RWPE1 (cell line): ENCODE results near the gene DMRTA1.

Experiments used
- CTCF ChIA-PET: fragments of 350-600 bp; sonication (Branson Sonifier 250); formaldehyde crosslinking; extraction: SDS; loops from one replicate; lab custom pipeline; 2021; lab: Yijun Ruan, JAX
- POLR2A ChIA-PET: fragments of 400-600 bp; formaldehyde crosslinking; extraction: SDS; loops from one replicate; lab custom pipeline; 2020; ENCODE audit warnings: antibody characterized with exemption; ENCODE audit not compliant: low non-redundant PET; lab: Yijun Ruan, JAX
- DNase-seq: peaks from one replicate; pipeline ENCODE4 v3.0.0; 2012; ENCODE audit warnings: low spot score
- H3K27ac ChIP-seq: fragments of 450-650 bp; 2 replicates; pipeline ENCODE4 v1.5.1; 2017
- TF ChIP-seq, protein P1 (sequence below): fragments of 450-650 bp; conservative IDR thresholded peaks from 2 replicates; pipeline ENCODE4 v1.5.1; 2017; ENCODE audit warnings: low read depth, mild to moderate bottlenecking

Gene DMRTA1, protein sequence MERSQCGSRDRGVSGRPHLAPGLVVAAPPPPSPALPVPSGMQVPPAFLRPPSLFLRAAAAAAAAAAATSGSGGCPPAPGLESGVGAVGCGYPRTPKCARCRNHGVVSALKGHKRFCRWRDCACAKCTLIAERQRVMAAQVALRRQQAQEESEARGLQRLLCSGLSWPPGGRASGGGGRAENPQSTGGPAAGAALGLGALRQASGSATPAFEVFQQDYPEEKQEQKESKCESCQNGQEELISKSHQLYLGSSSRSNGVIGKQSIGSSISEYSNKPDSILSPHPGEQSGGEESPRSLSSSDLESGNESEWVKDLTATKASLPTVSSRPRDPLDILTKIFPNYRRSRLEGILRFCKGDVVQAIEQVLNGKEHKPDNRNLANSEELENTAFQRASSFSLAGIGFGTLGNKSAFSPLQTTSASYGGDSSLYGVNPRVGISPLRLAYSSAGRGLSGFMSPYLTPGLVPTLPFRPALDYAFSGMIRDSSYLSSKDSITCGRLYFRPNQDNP

DNA sequence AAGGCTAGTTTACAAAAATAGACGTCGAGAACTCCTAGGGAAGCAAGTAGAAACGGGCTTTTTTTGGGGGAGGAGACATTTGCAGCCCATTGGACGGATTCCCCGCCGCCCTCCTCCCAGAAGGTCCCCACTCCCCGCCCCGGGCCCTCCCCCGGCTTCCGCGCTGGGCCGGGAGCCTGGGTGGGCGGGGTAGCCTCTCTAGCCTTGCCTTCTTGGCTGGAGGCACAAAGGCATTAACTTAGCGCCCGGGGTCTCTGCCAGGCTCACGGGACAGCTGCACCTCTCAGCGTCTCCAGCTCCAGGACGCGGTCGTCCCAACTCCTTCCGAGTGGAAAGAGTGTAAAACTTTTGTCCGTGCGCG, at the start of gene DMRTA1:
TSS of gene DMRTA1 (plus strand) at position 236 of the 361 bp plus-strand sequence. CDS start 242 bp downstream, outside the sequence.
- peak; percentile 93 for DNase-seq
- TF ChIP-seq, protein P1, sequence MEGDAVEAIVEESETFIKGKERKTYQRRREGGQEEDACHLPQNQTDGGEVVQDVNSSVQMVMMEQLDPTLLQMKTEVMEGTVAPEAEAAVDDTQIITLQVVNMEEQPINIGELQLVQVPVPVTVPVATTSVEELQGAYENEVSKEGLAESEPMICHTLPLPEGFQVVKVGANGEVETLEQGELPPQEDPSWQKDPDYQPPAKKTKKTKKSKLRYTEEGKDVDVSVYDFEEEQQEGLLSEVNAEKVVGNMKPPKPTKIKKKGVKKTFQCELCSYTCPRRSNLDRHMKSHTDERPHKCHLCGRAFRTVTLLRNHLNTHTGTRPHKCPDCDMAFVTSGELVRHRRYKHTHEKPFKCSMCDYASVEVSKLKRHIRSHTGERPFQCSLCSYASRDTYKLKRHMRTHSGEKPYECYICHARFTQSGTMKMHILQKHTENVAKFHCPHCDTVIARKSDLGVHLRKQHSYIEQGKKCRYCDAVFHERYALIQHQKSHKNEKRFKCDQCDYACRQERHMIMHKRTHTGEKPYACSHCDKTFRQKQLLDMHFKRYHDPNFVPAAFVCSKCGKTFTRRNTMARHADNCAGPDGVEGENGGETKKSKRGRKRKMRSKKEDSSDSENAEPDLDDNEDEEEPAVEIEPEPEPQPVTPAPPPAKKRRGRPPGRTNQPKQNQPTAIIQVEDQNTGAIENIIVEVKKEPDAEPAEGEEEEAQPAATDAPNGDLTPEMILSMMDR = no peak
- POLR2A ChIA-PET = no interaction called here
- CTCF ChIA-PET = interaction anchor here (0.6 kb wide), 1 partner anchor 252 kb away, joined by 3 read pairs; no protein-coding TSS in a partner anchor
- H3K27ac ChIP-seq = peak within 1 kb of the TSS; percentile 76

DNA sequence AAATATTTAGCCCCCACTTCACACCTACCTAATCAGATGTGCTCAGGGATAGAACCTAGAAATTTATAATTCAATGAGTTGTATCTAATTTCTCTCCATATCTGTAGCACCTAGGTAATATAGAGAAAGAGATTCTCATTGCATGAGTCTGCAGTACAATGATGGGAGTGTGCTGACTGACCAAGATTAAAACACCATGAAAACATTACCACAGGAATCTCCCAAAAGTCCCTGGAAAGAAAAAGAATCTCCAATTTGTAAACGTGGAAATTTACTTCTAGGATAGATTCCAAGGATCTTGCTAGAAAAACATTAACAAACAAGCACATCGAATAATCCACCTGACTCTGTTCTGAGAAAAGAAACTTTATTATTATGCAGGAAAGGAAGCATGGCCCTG, 45.0 kb upstream of the DMRTA1 start:
- ChIA-PET CTCF (no interaction called here), POLR2A (no interaction called here)
- H3K27ac ChIP-seq = no peak overlapping the region
- DNase-seq = no peak
- TF ChIP-seq, protein P1 = no peak

DNA sequence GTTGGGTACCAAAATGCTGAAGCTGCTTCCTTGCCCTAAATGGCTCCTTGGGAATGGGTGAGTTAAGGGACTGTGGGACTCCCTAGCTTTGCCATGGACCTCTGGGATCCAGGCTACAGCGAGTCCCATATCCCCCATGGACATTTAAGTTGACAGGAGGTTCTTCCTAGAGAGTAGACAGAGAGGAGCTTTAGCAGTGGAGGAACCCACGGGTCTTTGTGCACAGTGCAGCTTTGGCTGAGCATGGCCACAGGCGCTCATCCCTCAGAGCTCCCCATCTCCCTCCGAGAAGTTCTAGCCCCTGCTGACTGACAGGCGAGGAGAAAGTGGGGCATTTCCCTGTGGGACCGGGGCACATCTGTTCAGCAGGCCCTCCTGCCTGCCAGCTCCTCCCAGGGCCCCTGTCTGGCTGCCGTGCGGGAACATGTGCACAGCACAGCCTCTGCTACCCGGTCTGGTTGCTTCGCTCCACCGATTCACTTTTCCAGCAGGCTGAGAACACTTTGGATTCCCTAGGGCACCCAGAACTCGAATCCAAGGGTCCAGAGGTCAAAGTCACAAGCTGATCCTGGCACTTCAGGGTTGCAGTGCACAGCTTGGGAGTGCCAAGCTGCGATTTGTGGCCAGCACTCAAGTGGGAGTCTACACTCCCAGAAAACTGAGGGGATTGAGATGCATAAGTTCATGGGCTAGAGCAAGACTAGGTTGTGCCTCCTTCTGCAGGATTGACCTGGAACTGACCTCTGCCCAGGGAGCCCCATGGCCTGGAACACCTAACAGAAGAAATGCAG, 40.6 kb upstream of the DMRTA1 start:
- POLR2A ChIA-PET = no interaction called here
- CTCF ChIA-PET = interaction anchor here (0.5 kb wide), 1 partner anchor 1814 kb away, joined by 5 read pairs; no protein-coding TSS in a partner anchor
- no peak overlapping the region for H3K27ac ChIP-seq
- TF ChIP-seq, protein P1 = no peak
- no peak for DNase-seq

DNA sequence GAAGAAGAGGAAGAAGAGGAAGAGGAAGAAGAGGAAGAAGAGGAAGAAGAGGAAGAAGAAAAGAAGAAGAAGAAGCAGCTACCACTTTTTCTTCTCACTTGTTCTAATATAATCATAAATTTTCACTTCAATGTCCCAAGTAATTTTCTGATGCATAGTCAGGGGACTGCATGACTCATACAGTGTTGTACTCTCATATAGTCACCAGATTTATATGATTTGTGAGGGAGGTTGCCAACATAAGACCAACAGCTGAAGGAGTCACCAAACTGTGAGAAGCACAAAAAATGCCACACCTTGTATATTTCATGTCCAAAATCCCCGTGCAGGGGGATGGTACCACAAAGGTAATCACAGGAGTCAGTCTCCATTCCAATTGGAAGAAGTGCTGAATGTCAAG, 32.7 kb upstream of the DMRTA1 start:
- no peak overlapping the region for H3K27ac ChIP-seq
- ChIA-PET CTCF (interaction anchor here (0.7 kb wide), 1 partner anchor 160 kb away, joined by 4 read pairs; no protein-coding TSS in a partner anchor), POLR2A (no interaction called here)
- TF ChIP-seq, protein P1 = no peak
- DNase-seq = no peak

DNA sequence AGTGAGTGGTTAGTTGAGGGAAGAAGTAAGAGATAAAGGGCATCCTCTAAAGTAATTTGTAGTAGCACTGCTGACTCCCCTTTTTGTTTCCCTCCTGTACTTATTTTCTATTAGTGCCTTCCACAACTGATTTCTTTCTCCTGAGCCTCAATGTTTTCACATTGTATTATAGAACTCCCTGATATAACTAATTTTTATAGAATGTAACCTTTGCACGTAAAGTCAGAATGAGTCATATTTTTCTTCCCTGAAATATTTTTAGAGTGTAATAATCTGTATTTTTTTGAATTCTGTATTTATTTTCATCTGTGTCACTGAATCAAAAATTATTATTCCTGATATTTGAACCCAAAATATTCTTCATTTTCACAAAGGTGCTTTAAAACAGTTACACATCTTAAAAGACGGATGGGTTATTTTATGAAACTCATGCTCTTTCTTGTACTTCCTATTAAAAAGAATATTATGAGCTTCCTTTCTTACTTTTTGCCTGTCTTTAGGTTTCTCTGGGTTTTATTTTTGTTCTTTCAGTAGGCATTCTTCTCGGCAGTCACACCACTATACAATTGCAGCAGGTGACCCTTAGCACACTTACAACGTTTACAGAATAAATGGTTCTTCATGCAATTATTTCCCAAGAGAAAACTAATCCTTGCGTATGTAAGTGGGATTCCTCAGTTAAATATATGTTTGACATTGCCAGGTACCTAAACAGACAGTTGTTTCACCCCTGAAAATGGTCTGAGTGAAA, 30.5 kb upstream of the DMRTA1 start:
- H3K27ac ChIP-seq = no peak overlapping the region
- CTCF ChIA-PET = interaction anchor here (0.5 kb wide), 1 partner anchor 1447 kb away, joined by 3 read pairs; no protein-coding TSS in a partner anchor
- TF ChIP-seq, protein P1 = no peak
- POLR2A ChIA-PET = no interaction called here
- DNase-seq = no peak
